GM12878 (cell line): ENCODE data around the gene CMTM4. TPM values are rescaled to one million over a fixed set of nuclear protein-coding genes. Genes with fewer than 3 reads are reported as not detected.

Experiments used
- ATAC-seq: fragments of 200-7000 bp; cut with Tn5 transposase; 3 replicates; pipeline ENCODE4 v1.9.1; 2020; ENCODE audit warnings: mild to moderate bottlenecking, moderate library complexity
- BruUV-seq: library from RNA; stranded (reverse); fragments of 400-500 nt; replicated peaks from 2 replicates; lab custom pipeline; 2021; lab: Mats Ljungman, UMichigan
- CTCF ChIA-PET: fragments of 300-600 bp; sonication (Branson Sonifier 250); formaldehyde crosslinking; extraction: SDS; loops from one replicate; lab custom pipeline; 2021; ENCODE audit warnings: inconsistent platforms; lab: Yijun Ruan, JAX
- POLR2A ChIA-PET: fragments of 350-600 bp; formaldehyde crosslinking; extraction: SDS; loops from one replicate; lab custom pipeline; 2021; ENCODE audit warnings: inconsistent platforms; lab: Charles Lee
- RAD21 ChIA-PET: fragments of 300-600 bp; sonication (Branson Sonifier 250); formaldehyde crosslinking; loops from one replicate; lab custom pipeline; 2023; ENCODE audit warnings: antibody characterized with exemption; ENCODE audit not compliant: unreplicated experiment; lab: Charles Lee
- SMC1A ChIA-PET: fragments of 300-600 bp; sonication (Branson Sonifier 250); formaldehyde crosslinking; loops from one replicate; lab custom pipeline; 2023; ENCODE audit not compliant: unreplicated experiment, uncharacterized antibody; lab: Charles Lee
- DNase-seq: peaks from one replicate; pipeline ENCODE4 v3.0.0-alpha.2; 2011; ENCODE audit warnings: low read depth, low spot score
- FAIRE-seq: peaks from 3 replicates; lab custom pipeline; 2011; peaks lifted over from hg19 to GRCh38; lab: Jason Lieb, UNC
- H2AFZ ChIP-seq: 2 replicates; pipeline ENCODE4 v1.6.0; 2011; ENCODE audit warnings: low read depth, low read length, control low read depth; ENCODE audit not compliant: control insufficient read depth
- H3K27ac ChIP-seq: 2 replicates; pipeline ENCODE4 v1.5.1; 2011; ENCODE audit warnings: control low read depth; ENCODE audit not compliant: control insufficient read depth, insufficient read depth
- H3K27me3 ChIP-seq, 2 experiments: replicated peaks in 1 of 2; 2 replicates each; pipeline versions ENCODE4 v1.6.0 to v1.6.1; 2011; ENCODE audit warnings: low read length in 1 of 2; ENCODE audit not compliant: control insufficient read depth in 2 of 2, insufficient read depth in 2 of 2
- H3K36me3 ChIP-seq, 2 experiments: 2 replicates each; pipeline ENCODE4 v1.5.1; 2011; ENCODE audit warnings: low read length in 1 of 2; ENCODE audit not compliant: control insufficient read depth in 2 of 2, insufficient read depth in 2 of 2
- H3K4me1 ChIP-seq: 2 replicates; pipeline ENCODE4 v1.6.1; 2011; ENCODE audit warnings: mild to moderate bottlenecking, low read length, moderate library complexity, mixed read lengths; ENCODE audit not compliant: control insufficient read depth, insufficient read depth
- H3K4me2 ChIP-seq: 2 replicates; pipeline ENCODE4 v1.6.0; 2011; ENCODE audit warnings: control low read depth; ENCODE audit not compliant: control insufficient read depth, insufficient read depth
- H3K4me3 ChIP-seq: fragments of 200-600 bp; sonication (generic); 2 replicates; pipeline ENCODE4 v1.5.1; 2016
- H3K79me2 ChIP-seq: 2 replicates; pipeline ENCODE4 v1.6.0; 2011; ENCODE audit warnings: low read length; ENCODE audit not compliant: control insufficient read depth, insufficient read depth
- H3K9ac ChIP-seq: 2 replicates; pipeline ENCODE4 v1.8.0; 2011; ENCODE audit warnings: low read length, control low read depth, mixed read lengths; ENCODE audit not compliant: control insufficient read depth, insufficient read depth
- H3K9me3 ChIP-seq: replicated peaks from 3 replicates; pipeline ENCODE4 v1.5.1; 2011; ENCODE audit warnings: mild to moderate bottlenecking, low read length; ENCODE audit not compliant: control insufficient read depth, insufficient read depth
- H4K20me1 ChIP-seq: 2 replicates; pipeline ENCODE4 v1.6.0; 2011; ENCODE audit not compliant: control insufficient read depth, insufficient read depth
- CHD1 ChIP-seq: IDR thresholded peaks from 2 replicates; pipeline ENCODE4 v1.6.1; 2012; ENCODE audit warnings: low read depth, low read length, improper control_type of control experiment
- ESRRA ChIP-seq: IDR thresholded peaks from 2 replicates; pipeline ENCODE4 v1.6.1; 2012; ENCODE audit warnings: mild to moderate bottlenecking, low read length, improper control_type of control experiment
- NR2C2 ChIP-seq: IDR thresholded peaks from 2 replicates; pipeline ENCODE4 v1.6.1; 2011; ENCODE audit warnings: borderline replicate concordance, low read depth; ENCODE audit not compliant: control insufficient read depth, insufficient read length
- RAD21 ChIP-seq: IDR thresholded peaks from 2 replicates; pipeline ENCODE4 v1.6.1; 2011; ENCODE audit warnings: mild to moderate bottlenecking, low read depth, low read length, moderate library complexity; ENCODE audit not compliant: insufficient read depth
- WRNIP1 ChIP-seq: IDR thresholded peaks from 2 replicates; pipeline ENCODE4 v1.6.1; 2011; ENCODE audit warnings: low read depth, low read length, improper control_type of control experiment, borderline replicate concordance
- ZNF207 ChIP-seq: fragments of 450-650 bp; IDR thresholded peaks from 2 replicates; pipeline ENCODE4 v1.6.1; 2014; ENCODE audit warnings: antibody characterized with exemption, mild to moderate bottlenecking, borderline replicate concordance
- WGBS: methylation state at CpG from one replicate; pipeline ENCODE4 v1.1.6; 2016; ENCODE audit warnings: low lambda C conversion rate; ENCODE audit not compliant: insufficient replicate concordance, insufficient coverage; ENCODE audit errors: missing lambda C conversion rate; 5-methylcytosine and 5-hydroxymethylcytosine counted together
- in situ Hi-C: fragments of 300-500 bp; cut with MboI; formaldehyde crosslinking; loops from 9 replicates; pipeline ENCODE4 v1.14.3; 2018; ENCODE audit warnings: mixed read lengths
- intact Hi-C: fragments of 100-400 bp; cut with micrococcal nuclease; formaldehyde crosslinking; loops from one replicate; pipeline ENCODE4 v1.14.2; 2022; ENCODE audit not compliant: unreplicated experiment
- polyA plus RNA-seq, 11 experiments: library from polyadenylated mRNA; depleted of rRNA in 4 of 11; unstranded in 6 of 11; stranded (reverse) in 5 of 11; fragments of >200 nt; fragmentation: Nextera tagmentation in 4 of 11; fragmentation: Illumina TruSeq in 1 of 11; extraction: Ambion mirVana in 4 of 11; extraction: Trizol in 1 of 11; gene quantifications; 1 replicate in 1 of 11; 2 replicates in 10 of 11; pipeline versions ENCODE4 v1.2.1 to v1.2.3, GENCODE V29; 2011 to 2016; ENCODE audit warnings: inconsistent platforms in 2 of 11, missing spikeins in 2 of 11, low read depth in 1 of 11
- total RNA-seq, 4 experiments: library from RNA; depleted of rRNA in 3 of 4; stranded (reverse); fragments of >200 nt in 3 of 4; fragmentation: Illumina TruSeq in 1 of 4; extraction: Trizol in 1 of 4; gene quantifications; 2 replicates each; pipeline versions ENCODE4 v1.2.1 to v1.2.3, GENCODE V29; 2013 to 2021
- TF ChIP-seq, protein P1 (sequence below): fragments of 450-650 bp; IDR thresholded peaks from 2 replicates; pipeline ENCODE4 v1.6.1; 2016; ENCODE audit warnings: mild to moderate bottlenecking
- TF ChIP-seq, protein P2 (sequence below): fragments of 450-650 bp; IDR thresholded peaks from 2 replicates; pipeline ENCODE4 v1.6.1; 2016; ENCODE audit warnings: mild to moderate bottlenecking

The CMTM4 gene
- total and polyA plus RNA-seq, 10 of the 15 experiments (the other 5 are each of a cell fraction or from before 2014, with no cell fraction given): 0.02 to 0.43 (median 0.15) TPM; not detected in 2

DNA sequence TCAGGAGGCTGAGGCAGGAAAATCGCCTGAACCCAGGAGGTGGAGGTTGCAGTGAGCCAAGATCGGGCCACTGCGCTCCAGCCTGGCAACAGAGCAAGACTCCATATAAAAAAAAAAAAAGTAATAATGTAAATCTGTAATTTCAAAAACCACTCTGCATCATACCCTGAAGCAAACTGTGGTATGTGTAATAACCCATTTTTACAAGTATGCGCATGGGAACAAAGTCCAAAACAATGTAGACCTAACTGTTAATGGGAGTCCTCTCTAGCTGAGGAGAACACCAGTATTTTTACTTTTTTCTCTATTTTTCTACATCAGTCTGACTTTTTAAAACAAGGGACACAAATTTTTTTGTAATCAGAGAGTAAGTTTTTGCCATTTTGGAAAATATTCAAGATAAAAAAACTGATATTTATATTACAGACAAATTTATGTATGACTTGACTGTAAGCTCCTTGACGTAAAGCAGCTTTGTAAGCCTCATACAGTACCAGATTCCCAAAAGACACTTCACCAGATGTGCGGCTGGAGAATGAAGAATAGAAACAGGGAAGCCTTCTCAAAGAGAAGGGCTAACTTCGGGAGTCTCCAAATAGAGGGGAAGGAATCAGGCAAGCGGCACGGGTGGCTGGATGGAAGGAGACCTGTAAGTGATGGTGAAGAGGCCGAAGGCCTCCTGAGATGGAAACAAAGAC is 25.7 kb downstream of the CMTM4 start (continued):
- TF ChIP-seq WRNIP1 (no peak), ZNF207 (no peak), CHD1 (no peak)
- TF ChIP-seq, protein P1, sequence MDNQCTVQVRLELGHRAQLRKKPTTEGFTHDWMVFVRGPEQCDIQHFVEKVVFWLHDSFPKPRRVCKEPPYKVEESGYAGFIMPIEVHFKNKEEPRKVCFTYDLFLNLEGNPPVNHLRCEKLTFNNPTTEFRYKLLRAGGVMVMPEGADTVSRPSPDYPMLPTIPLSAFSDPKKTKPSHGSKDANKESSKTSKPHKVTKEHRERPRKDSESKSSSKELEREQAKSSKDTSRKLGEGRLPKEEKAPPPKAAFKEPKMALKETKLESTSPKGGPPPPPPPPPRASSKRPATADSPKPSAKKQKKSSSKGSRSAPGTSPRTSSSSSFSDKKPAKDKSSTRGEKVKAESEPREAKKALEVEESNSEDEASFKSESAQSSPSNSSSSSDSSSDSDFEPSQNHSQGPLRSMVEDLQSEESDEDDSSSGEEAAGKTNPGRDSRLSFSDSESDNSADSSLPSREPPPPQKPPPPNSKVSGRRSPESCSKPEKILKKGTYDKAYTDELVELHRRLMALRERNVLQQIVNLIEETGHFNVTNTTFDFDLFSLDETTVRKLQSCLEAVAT: no peak
- TF ChIP-seq, protein P2, sequence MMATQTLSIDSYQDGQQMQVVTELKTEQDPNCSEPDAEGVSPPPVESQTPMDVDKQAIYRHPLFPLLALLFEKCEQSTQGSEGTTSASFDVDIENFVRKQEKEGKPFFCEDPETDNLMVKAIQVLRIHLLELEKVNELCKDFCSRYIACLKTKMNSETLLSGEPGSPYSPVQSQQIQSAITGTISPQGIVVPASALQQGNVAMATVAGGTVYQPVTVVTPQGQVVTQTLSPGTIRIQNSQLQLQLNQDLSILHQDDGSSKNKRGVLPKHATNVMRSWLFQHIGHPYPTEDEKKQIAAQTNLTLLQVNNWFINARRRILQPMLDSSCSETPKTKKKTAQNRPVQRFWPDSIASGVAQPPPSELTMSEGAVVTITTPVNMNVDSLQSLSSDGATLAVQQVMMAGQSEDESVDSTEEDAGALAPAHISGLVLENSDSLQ: no peak

DNA sequence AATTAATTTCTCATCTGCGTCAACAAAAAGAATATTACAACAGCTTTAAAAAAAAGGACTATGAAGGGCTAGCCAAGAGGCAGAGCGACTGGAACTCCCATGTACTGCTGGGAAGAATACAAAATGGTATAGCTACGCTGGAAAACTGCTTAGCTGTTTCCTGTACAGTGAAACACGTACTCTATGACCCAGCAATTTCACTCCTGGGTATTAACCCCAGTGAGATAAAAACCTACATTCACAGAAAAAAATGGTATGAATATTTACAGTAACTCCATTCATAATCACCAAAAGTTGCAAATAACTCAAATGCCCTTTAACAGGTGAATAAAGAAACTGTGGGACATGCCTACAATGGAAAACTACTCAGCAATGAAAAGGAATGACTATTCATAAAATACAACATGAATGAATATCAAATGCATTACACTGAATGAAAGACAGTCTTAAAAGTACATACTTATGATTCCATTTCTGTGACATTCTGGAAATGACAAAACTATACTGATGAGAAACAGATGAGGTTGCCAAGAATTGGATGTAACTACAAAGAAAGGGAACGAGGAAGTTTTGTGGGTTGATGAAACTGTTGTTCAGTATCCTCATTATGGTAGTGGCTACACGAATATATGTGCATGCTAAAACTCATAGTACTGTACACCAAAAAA is 27.6 kb downstream of the CMTM4 start:
- Histone ChIP-seq H4K20me1 (no peaks in the 10 kb centered on the region), H2AFZ (no peak overlapping the region), H3K79me2 (no peaks in the 10 kb centered on the region), H3K4me3 (no peak overlapping the region), H3K4me1 (no peaks in the 10 kb centered on the region), H3K27me3 (no peaks in the 10 kb centered on the region), H3K9ac (no peak overlapping the region), H3K4me2 (no peak overlapping the region), H3K36me3 (no peaks in the 10 kb centered on the region), H3K9me3 (no peaks in the 10 kb centered on the region), H3K27ac (no peak overlapping the region)
- 11% methylated on average over 6 of the region's 6 CpGs for WGBS
- ChIA-PET RAD21 (no interaction called here), SMC1A (interaction anchor here (0.6 kb wide), 1 partner anchor 126 kb away, joined by 3 read pairs; no protein-coding TSS in a partner anchor), CTCF (interaction anchor here (1.3 kb wide), 1 partner anchor 72 kb away, joined by 3 read pairs; no protein-coding TSS in a partner anchor), POLR2A (interaction anchor here (0.7 kb wide), 1 partner anchor 144 kb away, joined by 4 read pairs; no protein-coding TSS in a partner anchor)
- TF ChIP-seq ESRRA: no peak
- no peak for TF ChIP-seq RAD21
- no peak for TF ChIP-seq NR2C2
- no TSS peak for BruUV-seq
- no peak for DNase-seq
- FAIRE-seq: no peak
- in situ Hi-C loops: no loop called here
- no peak for ATAC-seq
- intact Hi-C loops: no loop called here
